T1000 (cell line): ENCODE data around the gene BHLHE40.
A peak's percentile ranks its signal among the peaks of the same experiment; 100 is the strongest.
"Not testable (repeated sequence)": the region's sequence is repeated elsewhere in the genome, so short reads cannot be mapped to it uniquely, and the experiment has no call there.

Experiments used
- DNase-seq: peaks from one replicate; lab custom pipeline; 2025; ENCODE audit warnings: mixed read lengths; lab: John Stamatoyannopoulos, UW

The BHLHE40 gene

GRCh38 chr3:4961865-4962264 lies 17.4 kb upstream of the BHLHE40 start:
- not testable (repeated sequence) for DNase-seq

DNA sequence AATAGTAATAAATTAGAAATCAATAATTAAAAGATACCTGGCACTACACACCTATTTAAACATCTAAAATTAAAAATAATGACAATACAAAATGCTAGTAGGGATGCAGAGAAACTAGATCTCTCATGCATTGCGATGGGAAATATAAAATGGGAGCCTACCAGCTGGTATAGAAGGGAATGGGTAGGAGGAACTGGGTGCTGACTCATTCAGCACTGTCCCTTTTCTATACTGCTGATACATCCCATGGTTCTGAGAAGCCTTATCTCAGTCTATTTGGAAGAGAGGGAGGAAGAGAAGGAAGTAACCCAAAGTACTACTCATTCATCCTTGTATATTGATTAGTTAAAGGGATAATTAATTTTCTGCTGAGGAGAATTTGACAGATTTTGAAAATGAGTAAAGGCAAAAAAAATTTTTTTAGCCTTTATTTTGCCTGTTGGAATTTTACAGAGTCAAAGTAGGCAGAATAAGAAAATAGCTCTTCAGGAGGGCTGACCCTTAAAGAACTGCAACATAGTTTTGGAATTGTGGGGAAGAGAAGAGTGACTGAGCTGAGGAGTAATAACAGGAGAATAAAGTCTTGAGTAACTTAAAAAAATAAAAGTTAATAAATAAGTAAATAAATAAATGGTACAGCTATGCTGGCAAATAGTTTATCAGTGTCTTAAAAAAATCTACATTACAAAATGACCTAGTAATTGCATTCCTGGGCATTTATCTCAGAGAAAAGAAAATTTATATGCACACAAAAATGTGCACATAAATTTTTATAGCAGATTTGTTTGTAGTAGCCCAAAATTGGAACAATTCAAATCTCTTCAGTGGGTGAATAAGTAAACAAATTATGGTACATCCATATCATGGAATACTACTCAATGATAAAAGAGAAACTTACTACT lies 15.3 kb upstream of the BHLHE40 start:
- DNase-seq: no peak

DNA sequence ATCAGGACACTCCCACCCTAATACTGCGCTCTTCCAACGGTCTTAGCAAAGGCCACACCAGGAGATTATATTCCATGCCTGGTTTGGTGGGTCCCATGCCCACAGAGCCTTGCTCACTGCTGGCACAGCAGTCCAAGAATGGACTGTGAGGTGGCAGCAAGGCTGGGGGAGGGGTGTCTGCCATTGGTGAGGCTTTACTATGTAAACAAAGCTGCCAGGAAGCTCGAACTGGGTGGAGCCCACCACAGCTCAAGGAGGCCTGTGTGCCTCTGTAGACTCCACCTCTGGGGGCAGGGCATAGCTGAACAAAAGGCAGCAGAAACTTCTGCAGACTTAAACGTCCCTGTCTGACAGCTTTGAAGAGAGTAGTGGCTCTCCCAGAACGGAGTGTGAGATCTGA lies 13.2 kb upstream of the BHLHE40 start:
- not testable (repeated sequence) for DNase-seq

GRCh38 chr3:4967683-4968082 lies 11.6 kb upstream of the BHLHE40 start:
- DNase-seq: not testable (repeated sequence)

- not testable (repeated sequence) for DNase-seq
These were observed 7.8 kb upstream of the BHLHE40 start for GRCh38 chr3:4971437-4971836.

DNA sequence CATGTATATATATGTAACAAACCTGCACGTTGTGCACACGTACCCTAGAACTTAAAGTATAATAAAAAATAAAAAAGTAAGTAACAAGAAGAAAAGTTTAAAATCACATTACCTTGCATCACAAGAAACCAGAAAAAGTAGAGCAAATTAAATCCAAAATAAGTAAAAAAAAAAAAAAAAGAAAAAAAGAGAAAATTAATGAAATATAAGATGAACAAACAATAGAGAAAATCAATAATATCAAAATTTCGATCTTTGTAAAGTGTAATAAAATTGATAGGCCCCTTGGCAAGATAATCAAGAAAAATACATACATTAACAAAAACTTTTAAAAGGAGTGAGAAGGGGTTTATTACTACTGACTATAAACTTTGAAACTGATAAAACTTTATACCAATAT lies 7.4 kb upstream of the BHLHE40 start:
- DNase-seq: no peak

DNA sequence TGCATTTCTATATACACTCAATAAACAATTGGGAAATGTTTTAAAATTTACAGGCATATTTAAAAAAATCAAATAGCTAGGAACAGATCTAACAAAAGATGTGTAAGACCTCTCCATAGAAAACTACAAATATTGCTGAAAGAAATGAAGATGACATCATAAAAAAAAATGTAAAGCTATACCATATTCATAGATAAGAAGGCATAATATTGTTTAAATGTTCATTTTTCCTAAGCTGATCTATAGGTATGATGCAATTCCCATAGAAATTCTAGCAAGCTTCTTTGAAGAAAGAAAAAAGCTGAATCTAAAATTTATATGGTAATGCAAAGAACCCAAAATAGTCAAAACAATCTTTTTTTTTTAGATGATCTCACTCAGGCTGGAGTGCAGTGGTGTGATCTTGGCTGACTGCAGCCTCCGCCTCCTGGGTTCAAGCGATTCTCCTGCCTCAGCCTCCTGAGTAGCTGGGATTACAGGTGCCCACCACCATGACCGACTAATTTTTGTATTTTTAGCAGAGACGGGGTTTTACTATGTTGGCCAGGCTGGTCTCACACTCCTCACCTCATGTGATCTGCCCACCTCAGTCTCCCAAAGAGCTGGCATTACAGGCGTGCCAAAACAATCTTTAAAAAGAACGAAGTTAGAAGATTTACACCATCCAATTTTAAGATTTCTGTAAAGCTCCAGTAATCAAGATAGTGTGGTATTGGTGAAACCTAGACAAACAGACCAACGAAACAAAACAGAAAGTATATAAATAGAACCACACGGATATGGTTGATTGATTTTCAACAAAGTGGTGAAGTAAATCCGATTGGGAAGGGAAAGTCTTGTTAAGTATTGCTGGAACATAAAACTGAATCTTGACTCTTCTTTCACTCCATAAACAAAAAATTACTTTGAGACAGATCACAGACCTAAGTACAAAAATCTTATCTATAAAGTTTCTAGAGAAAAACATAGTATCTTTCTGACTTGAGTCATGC lies 6.3 kb upstream of the BHLHE40 start:
- no peak for DNase-seq

GRCh38 chr3:4974154-4974553 lies 5.1 kb upstream of the BHLHE40 start:
- no peak for DNase-seq

- DNase-seq: no peak
These were observed 3.1 kb upstream of the BHLHE40 start for GRCh38 chr3:4976109-4976508.

- DNase-seq: peak; percentile 27
These were observed 2.0 kb upstream of the BHLHE40 start for GRCh38 chr3:4977001-4977852.

- no peak for DNase-seq
These were observed 1.4 kb upstream of the BHLHE40 start for GRCh38 chr3:4977853-4978203.

GRCh38 chr3:4978204-4978965 lies 852 bp upstream of the BHLHE40 start:
- peak; percentile 98 for DNase-seq

DNA sequence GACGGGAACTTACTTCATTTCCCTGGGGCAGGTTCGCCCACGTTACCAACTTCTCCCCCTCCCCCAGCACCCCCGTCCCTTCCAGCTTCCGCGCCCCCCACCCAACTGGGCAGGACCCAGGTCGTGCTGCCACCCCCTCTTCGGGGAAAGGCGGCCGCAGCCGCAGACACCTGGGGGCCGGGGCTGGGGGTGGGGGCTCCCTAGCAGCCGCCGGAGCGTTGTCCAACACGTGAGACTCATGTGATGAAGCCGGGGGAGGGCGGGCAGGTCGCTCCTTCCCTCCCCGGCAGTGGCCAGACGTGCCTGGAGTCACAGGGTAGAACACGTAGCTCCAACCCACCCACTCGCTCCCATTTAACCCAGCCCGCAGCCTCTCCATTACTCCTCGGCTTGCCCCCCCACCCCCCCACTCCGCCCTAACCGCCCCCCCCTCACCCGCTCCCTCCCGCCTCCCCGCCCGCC lies 240 bp upstream of the BHLHE40 start:
- DNase-seq: peak; percentile 97

DNA sequence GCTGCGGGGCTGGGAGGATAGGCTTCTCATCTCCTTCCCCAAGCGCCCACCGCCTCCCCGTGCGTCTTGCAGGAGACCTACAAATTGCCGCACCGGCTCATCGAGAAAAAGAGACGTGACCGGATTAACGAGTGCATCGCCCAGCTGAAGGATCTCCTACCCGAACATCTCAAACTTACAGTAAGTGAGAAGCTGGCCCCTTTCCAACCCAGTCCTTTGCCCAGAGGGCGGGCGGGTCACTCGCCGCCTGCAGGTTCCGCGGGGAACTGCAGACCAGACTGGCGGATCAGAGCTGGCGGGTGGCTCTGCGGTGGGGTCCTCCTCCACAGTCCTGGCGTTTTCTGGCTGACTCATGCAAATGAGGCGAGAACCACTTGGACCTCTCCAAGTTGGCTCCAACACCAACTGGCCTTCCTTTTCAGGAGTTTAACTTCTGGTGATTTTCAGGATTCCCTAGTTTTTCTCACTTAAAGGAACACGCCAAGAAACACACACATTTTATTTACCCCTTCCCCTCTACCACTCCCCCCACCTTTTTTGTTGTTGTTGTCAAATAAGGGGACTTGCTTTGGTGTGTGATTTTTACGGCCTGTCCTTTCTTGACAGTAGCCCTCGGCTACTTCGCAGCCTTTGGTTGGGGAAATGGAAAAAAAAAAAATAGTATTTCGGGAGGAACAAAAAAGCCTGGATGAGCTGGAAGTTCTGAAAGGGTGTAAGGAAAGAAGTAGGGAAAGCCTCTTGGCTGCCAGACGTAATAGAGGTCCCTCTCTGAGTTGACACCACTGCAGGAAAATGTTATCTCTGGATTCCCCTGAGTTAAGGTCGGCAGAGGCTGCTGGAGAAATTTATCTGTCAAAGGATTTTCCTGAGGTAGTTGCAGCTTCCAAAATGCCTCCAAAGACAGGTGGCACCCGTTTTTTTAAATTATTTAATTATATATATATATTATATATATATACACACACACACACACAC lies 1.3 kb downstream of the BHLHE40 start:
- peak; percentile 90 for DNase-seq

DNA sequence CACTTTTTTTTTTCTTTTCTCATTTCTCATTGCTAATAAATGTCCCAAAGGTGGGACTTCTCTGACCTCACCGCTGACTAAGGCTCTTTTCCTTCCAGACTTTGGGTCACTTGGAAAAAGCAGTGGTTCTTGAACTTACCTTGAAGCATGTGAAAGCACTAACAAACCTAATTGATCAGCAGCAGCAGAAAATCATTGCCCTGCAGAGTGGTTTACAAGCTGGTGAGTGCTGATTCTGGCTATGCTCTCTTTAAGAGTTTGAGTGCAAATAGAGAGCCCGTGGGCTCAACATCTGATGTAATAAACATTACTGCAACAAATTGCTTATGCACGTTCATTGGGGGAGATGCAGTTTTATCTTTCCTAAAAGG lies 2.0 kb downstream of the BHLHE40 start:
- no peak for DNase-seq

GRCh38 chr3:4981665-4982494 lies 2.6 kb downstream of the BHLHE40 start:
- no peak for DNase-seq

GRCh38 chr3:4982773-4983738 lies 3.8 kb downstream of the BHLHE40 start:
- DNase-seq: no peak
